Neural cell (in vitro differentiated cells): ENCODE measurements around the gene EIF2A.

ENCODE experiments used
- CTCF ChIP-seq: fragments of 450-650 bp; IDR thresholded peaks from 2 replicates; pipeline ENCODE4 v1.5.1; 2014; ENCODE audit warnings: antibody characterized with exemption, mild to moderate bottlenecking, moderate library complexity; ENCODE audit not compliant: poor library complexity, severe bottlenecking
- EP300 ChIP-seq: fragments of 450-650 bp; conservative IDR thresholded peaks from 2 replicates; pipeline ENCODE4 v1.6.1; 2014; ENCODE audit warnings: antibody characterized with exemption, mild to moderate bottlenecking, moderate library complexity; ENCODE audit not compliant: poor library complexity, severe bottlenecking
- EZH2 ChIP-seq: fragments of 200-600, 300-800 bp; shearing (Covaris generic), sonication (generic); IDR thresholded peaks from 2 replicates; pipeline ENCODE4 v1.6.1; 2014; ENCODE audit warnings: antibody characterized with exemption, low read length, borderline replicate concordance, mild to moderate bottlenecking; ENCODE audit not compliant: insufficient read depth, poor library complexity, severe bottlenecking
- POLR2AphosphoS5 ChIP-seq: IDR thresholded peaks from 2 replicates; pipeline ENCODE4 v1.6.1; 2012
- RAD21 ChIP-seq: fragments of 450-650 bp; conservative IDR thresholded peaks from 2 replicates; pipeline ENCODE4 v1.6.1; 2014; ENCODE audit warnings: antibody characterized with exemption, mild to moderate bottlenecking, moderate library complexity
- REST ChIP-seq: IDR thresholded peaks from 2 replicates; pipeline ENCODE4 v1.6.1; 2012; ENCODE audit warnings: borderline replicate concordance
- SMC3 ChIP-seq: fragments of 450-650 bp; conservative IDR thresholded peaks from 2 replicates; pipeline ENCODE4 v1.6.1; 2014; ENCODE audit warnings: antibody characterized with exemption, mild to moderate bottlenecking, moderate library complexity; ENCODE audit not compliant: poor library complexity
- TAF1 ChIP-seq: IDR thresholded peaks from 2 replicates; pipeline ENCODE4 v1.6.1; 2012; ENCODE audit warnings: low read depth

GRCh38 chr3:150597646-150598045 lies 51.1 kb downstream of the EIF2A start:
- TF ChIP-seq RAD21 (no peak), CTCF (no peak), POLR2AphosphoS5 (no peak), TAF1 (no peak), EP300 (no peak), EZH2 (no peak), SMC3 (no peak), REST (no peak)
